SU-DHL-6 (cell line): ENCODE data around the gene FOXN3.

Source experiments
- H2AFZ ChIP-seq: fragments of 200-600 bp; sonication (generic); 2 replicates; pipeline ENCODE4 v1.6.1; 2014; ENCODE audit warnings: low read depth, mild to moderate bottlenecking, moderate library complexity, mixed read lengths, antibody characterized with exemption, low read length; ENCODE audit not compliant: severe bottlenecking
- H3F3A ChIP-seq: fragments of 200-600 bp; shearing (Covaris generic); 2 replicates; pipeline ENCODE4 v1.6.0; 2016; ENCODE audit warnings: antibody characterized with exemption, mild to moderate bottlenecking; ENCODE audit not compliant: insufficient read depth
- H3K27ac ChIP-seq: fragments of 200-600 bp; sonication (generic); 2 replicates; pipeline ENCODE4 v1.5.1; 2016; ENCODE audit warnings: low read depth, mild to moderate bottlenecking, low read length, moderate library complexity, mixed read lengths
- H3K27me3 ChIP-seq: fragments of 200-600 bp; sonication (generic), shearing (Covaris generic); 2 replicates; pipeline ENCODE4 v1.6.0; 2014; ENCODE audit warnings: mild to moderate bottlenecking, low read length
- H3K36me3 ChIP-seq: fragments of 200-600 bp; sonication (generic); 2 replicates; pipeline ENCODE4 v1.6.1; 2014; ENCODE audit warnings: mild to moderate bottlenecking, low read length, mixed read lengths
- H3K4me2 ChIP-seq: fragments of 300-600, 200-600 bp; shearing (Covaris generic), sonication (generic); 2 replicates; pipeline ENCODE4 v1.6.0; 2014; ENCODE audit warnings: low read length, low read depth, mild to moderate bottlenecking; ENCODE audit not compliant: poor library complexity, severe bottlenecking
- H3K4me3 ChIP-seq: fragments of 200-600 bp; sonication (generic); 2 replicates; pipeline ENCODE4 v1.5.1; 2014; ENCODE audit warnings: antibody characterized with exemption, low read length, mild to moderate bottlenecking, mixed read lengths; ENCODE audit not compliant: insufficient read depth, poor library complexity, severe bottlenecking
- H3K79me2 ChIP-seq: fragments of 200-600 bp; sonication (generic); 2 replicates; pipeline ENCODE4 v1.6.1; 2014; ENCODE audit warnings: mild to moderate bottlenecking, low read length, moderate library complexity; ENCODE audit not compliant: insufficient read depth
- H3K9ac ChIP-seq: fragments of 200-600 bp; sonication (generic); 2 replicates; pipeline ENCODE4 v1.7.0; 2014; ENCODE audit warnings: mild to moderate bottlenecking, low read length
- H3K9me2 ChIP-seq: fragments of 200-600 bp; sonication (generic); replicated peaks from 2 replicates; pipeline ENCODE4 v1.6.1; 2014; ENCODE audit warnings: low read length; ENCODE audit not compliant: insufficient read depth
- H3K9me3 ChIP-seq: fragments of 200-600 bp; sonication (generic); 2 replicates; pipeline ENCODE4 v1.6.1; 2014; ENCODE audit warnings: low read length, mixed read lengths; ENCODE audit not compliant: insufficient read depth
- H4K20me1 ChIP-seq: fragments of 200-600 bp; sonication (generic); 2 replicates; pipeline ENCODE4 v1.6.1; 2014; ENCODE audit warnings: low read depth, mild to moderate bottlenecking, antibody characterized with exemption, low read length, moderate library complexity, mixed read lengths
- CTCF ChIP-seq: fragments of 200-600 bp; sonication (generic); IDR thresholded peaks from one replicate; pipeline ENCODE4 v1.5.1; 2017; ENCODE audit warnings: antibody characterized with exemption, mild to moderate bottlenecking, low read length, moderate library complexity; ENCODE audit not compliant: insufficient read depth, poor library complexity, severe bottlenecking
- EZH2phosphoT487 ChIP-seq: fragments of 200-600 bp; sonication (generic), shearing (Covaris generic); conservative IDR thresholded peaks from 2 replicates; pipeline ENCODE4 v1.6.1; 2018; ENCODE audit warnings: mild to moderate bottlenecking, antibody characterized with exemption, low read length, moderate library complexity, mixed read lengths

Gene FOXN3

GRCh38 chr14:89406941-89407340 lies 10.1 kb downstream of the FOXN3 start:
- Histone ChIP-seq H3K4me3 (no peak overlapping the region), H4K20me1 (no peaks in the 10 kb centered on the region; the same call in 1 of the 2 replicates), H3K9me2 (no peaks in the 10 kb centered on the region), H3K9me3 (no peaks in the 10 kb centered on the region), H3K27ac (peak overlapping the region; percentile 11; the same call in 1 of the 2 replicates), H3K9ac (no peak overlapping the region), H3K4me2 (no peak overlapping the region), H3K27me3 (no peaks in the 10 kb centered on the region), H3K79me2 (peaks cover 98% of the 10 kb centered on the region), H2AFZ (no peak overlapping the region), H3K36me3 (peaks cover 11% of the 10 kb centered on the region), H3F3A (peaks cover 3% of the 10 kb centered on the region; the same call in 1 of the 2 replicates)
- TF ChIP-seq CTCF (no peak), EZH2phosphoT487 (no peak)

- Histone ChIP-seq H4K20me1 (no peaks in the 10 kb centered on the region; the same call in 1 of the 2 replicates), H3K9me2 (no peaks in the 10 kb centered on the region)
Observed at GRCh38 chr14:89406361-89406760, 10.7 kb downstream of the FOXN3 start.

GRCh38 chr14:89405712-89406111 lies 11.3 kb downstream of the FOXN3 start:
- no peak overlapping the region for H3K9ac ChIP-seq
- peaks cover 2% of the 10 kb centered on the region; the same call in 1 of the 2 replicates for H3K36me3 ChIP-seq
- no peaks in the 10 kb centered on the region for H3K9me3 ChIP-seq
- peaks cover 3% of the 10 kb centered on the region; the same call in 1 of the 2 replicates for H3F3A ChIP-seq
- H3K9me2 ChIP-seq, result no peaks in the 10 kb centered on the region
- H3K4me3 ChIP-seq, result no peak overlapping the region
- H4K20me1 ChIP-seq, result no peaks in the 10 kb centered on the region; the same call in 1 of the 2 replicates
- H3K4me2 ChIP-seq, result no peak overlapping the region
- H2AFZ ChIP-seq, result no peak overlapping the region
- no peak overlapping the region for H3K27ac ChIP-seq
- H3K79me2 ChIP-seq, result peaks cover 100% of the 10 kb centered on the region
- no peaks in the 10 kb centered on the region for H3K27me3 ChIP-seq
- TF ChIP-seq CTCF (no peak), EZH2phosphoT487 (no peak)

More at GRCh38 chr14:89406361-89406760, 10.7 kb downstream of the FOXN3 start:
- Histone ChIP-seq H3K9ac (no peak overlapping the region), H2AFZ (no peak overlapping the region), H3K4me2 (no peak overlapping the region), H3F3A (peaks cover 3% of the 10 kb centered on the region; the same call in 1 of the 2 replicates), H3K27ac (peak overlapping the region; percentile 11; the same call in 1 of the 2 replicates), H3K36me3 (peaks cover 8% of the 10 kb centered on the region), H3K4me3 (no peak overlapping the region), H3K79me2 (peaks cover 100% of the 10 kb centered on the region), H3K27me3 (no peaks in the 10 kb centered on the region), H3K9me3 (no peaks in the 10 kb centered on the region)
- TF ChIP-seq CTCF, result no peak
- no peak for TF ChIP-seq EZH2phosphoT487
